HL-60 (cell line): ENCODE data around the gene CHCHD6.

Experiments
- CTCF ChIP-seq: IDR thresholded peaks from one replicate; pipeline ENCODE4 v1.5.1; 2011; ENCODE audit warnings: low read length, control low read depth, inconsistent platforms; ENCODE audit not compliant: insufficient read depth
- GABPA ChIP-seq: IDR thresholded peaks from 2 replicates; pipeline ENCODE4 v1.6.1; 2012; ENCODE audit warnings: low read depth
- POLR2AphosphoS5 ChIP-seq: IDR thresholded peaks from 2 replicates; pipeline ENCODE4 v1.6.1; 2012; ENCODE audit warnings: low read depth
- SPI1 ChIP-seq: IDR thresholded peaks from 2 replicates; pipeline ENCODE4 v1.6.1; 2012; ENCODE audit warnings: low read depth, mild to moderate bottlenecking, borderline replicate concordance
- TF ChIP-seq, protein P1 (sequence below): IDR thresholded peaks from 2 replicates; pipeline ENCODE4 v1.6.1; 2012; ENCODE audit warnings: low read depth; ENCODE audit not compliant: insufficient replicate concordance

- TF ChIP-seq CTCF = no peak
- no peak for TF ChIP-seq GABPA
- no peak for TF ChIP-seq POLR2AphosphoS5
- TF ChIP-seq, protein P1, sequence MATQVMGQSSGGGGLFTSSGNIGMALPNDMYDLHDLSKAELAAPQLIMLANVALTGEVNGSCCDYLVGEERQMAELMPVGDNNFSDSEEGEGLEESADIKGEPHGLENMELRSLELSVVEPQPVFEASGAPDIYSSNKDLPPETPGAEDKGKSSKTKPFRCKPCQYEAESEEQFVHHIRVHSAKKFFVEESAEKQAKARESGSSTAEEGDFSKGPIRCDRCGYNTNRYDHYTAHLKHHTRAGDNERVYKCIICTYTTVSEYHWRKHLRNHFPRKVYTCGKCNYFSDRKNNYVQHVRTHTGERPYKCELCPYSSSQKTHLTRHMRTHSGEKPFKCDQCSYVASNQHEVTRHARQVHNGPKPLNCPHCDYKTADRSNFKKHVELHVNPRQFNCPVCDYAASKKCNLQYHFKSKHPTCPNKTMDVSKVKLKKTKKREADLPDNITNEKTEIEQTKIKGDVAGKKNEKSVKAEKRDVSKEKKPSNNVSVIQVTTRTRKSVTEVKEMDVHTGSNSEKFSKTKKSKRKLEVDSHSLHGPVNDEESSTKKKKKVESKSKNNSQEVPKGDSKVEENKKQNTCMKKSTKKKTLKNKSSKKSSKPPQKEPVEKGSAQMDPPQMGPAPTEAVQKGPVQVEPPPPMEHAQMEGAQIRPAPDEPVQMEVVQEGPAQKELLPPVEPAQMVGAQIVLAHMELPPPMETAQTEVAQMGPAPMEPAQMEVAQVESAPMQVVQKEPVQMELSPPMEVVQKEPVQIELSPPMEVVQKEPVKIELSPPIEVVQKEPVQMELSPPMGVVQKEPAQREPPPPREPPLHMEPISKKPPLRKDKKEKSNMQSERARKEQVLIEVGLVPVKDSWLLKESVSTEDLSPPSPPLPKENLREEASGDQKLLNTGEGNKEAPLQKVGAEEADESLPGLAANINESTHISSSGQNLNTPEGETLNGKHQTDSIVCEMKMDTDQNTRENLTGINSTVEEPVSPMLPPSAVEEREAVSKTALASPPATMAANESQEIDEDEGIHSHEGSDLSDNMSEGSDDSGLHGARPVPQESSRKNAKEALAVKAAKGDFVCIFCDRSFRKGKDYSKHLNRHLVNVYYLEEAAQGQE = no peak
- no peak for TF ChIP-seq SPI1
Measured at GRCh38 chr3:126891791-126892190, 187.8 kb downstream of the CHCHD6 start.
